Ishikawa (cell line): Measurements from ENCODE around the gene PSPC1.

Source experiments
- CEBPB ChIP-seq: IDR thresholded peaks from 2 replicates; pipeline ENCODE4 v1.6.1; 2012
- CREB1 ChIP-seq: IDR thresholded peaks from 2 replicates; pipeline ENCODE4 v1.6.1; 2012; ENCODE audit warnings: low read depth
- EGR1 ChIP-seq: IDR thresholded peaks from 2 replicates; pipeline ENCODE4 v1.6.1; 2012
- EP300 ChIP-seq: IDR thresholded peaks from 2 replicates; pipeline ENCODE4 v1.6.1; 2012; ENCODE audit warnings: borderline replicate concordance
- FOXM1 ChIP-seq: IDR thresholded peaks from 2 replicates; pipeline ENCODE4 v1.6.1; 2012; ENCODE audit warnings: low read depth, borderline replicate concordance
- MAX ChIP-seq: IDR thresholded peaks from 2 replicates; pipeline ENCODE4 v1.6.1; 2012
- NFIC ChIP-seq: IDR thresholded peaks from 2 replicates; pipeline ENCODE4 v1.6.1; 2012
- RAD21 ChIP-seq: IDR thresholded peaks from 2 replicates; pipeline ENCODE4 v1.6.1; 2012; ENCODE audit warnings: low read depth
- TAF1 ChIP-seq: IDR thresholded peaks from 2 replicates; pipeline ENCODE4 v1.6.1; 2012; ENCODE audit warnings: low read depth, mild to moderate bottlenecking
- TCF12 ChIP-seq: IDR thresholded peaks from 2 replicates; pipeline ENCODE4 v1.6.1; 2012; ENCODE audit warnings: low read depth
- TEAD4 ChIP-seq: IDR thresholded peaks from 2 replicates; pipeline ENCODE4 v1.6.1; 2012
- YY1 ChIP-seq: IDR thresholded peaks from 2 replicates; pipeline ENCODE4 v1.6.1; 2012; ENCODE audit warnings: low read depth
- ZBTB7A ChIP-seq: IDR thresholded peaks from 2 replicates; pipeline ENCODE4 v1.6.1; 2012; ENCODE audit warnings: low read depth
- TF ChIP-seq, protein P1 (sequence below): IDR thresholded peaks from 2 replicates; pipeline ENCODE4 v1.6.1; 2012
- TF ChIP-seq, protein P2 (sequence below): IDR thresholded peaks from 2 replicates; pipeline ENCODE4 v1.6.1; 2012; ENCODE audit warnings: low read depth, mild to moderate bottlenecking

Gene PSPC1

GRCh38 chr13:19664481-19665230, 118.1 kb downstream of the PSPC1 start:
- TF ChIP-seq RAD21 = no peak
- no peak for TF ChIP-seq MAX
- no peak for TF ChIP-seq EGR1

DNA sequence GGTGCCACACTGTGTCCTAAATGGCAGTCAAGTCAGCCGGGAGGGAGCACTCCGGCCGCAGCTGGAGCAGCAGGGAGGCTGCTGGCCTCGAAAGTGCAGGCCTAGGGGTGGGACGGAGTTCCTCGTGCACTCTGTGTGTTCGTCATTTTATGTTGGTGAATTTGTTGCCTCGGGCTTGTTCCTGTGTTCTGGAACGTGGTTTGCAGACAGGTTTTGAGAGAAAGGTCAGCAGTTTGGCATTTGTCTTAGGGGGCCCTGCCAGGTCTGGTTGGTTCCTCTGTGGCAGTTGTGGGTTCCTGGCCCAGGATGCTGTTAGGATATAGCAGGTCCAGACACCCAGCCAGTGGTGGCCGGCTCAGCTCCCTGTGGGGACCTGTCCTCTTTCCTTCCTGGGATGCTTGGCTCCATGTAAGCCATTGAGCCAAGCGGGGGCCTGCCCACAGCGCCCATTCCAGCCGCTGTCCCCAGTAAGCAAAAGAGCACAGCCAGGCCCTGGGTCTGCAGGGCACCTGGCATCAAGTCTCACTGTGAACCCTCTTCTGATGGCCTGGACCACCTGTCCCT, 119.2 kb downstream of the PSPC1 start:
- TF ChIP-seq, protein P1, sequence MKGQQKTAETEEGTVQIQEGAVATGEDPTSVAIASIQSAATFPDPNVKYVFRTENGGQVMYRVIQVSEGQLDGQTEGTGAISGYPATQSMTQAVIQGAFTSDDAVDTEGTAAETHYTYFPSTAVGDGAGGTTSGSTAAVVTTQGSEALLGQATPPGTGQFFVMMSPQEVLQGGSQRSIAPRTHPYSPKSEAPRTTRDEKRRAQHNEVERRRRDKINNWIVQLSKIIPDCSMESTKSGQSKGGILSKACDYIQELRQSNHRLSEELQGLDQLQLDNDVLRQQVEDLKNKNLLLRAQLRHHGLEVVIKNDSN = no peak
- TF ChIP-seq NFIC = no peak
- TF ChIP-seq ZBTB7A = no peak
- no peak for TF ChIP-seq TEAD4
- TF ChIP-seq RAD21 = no peak

DNA sequence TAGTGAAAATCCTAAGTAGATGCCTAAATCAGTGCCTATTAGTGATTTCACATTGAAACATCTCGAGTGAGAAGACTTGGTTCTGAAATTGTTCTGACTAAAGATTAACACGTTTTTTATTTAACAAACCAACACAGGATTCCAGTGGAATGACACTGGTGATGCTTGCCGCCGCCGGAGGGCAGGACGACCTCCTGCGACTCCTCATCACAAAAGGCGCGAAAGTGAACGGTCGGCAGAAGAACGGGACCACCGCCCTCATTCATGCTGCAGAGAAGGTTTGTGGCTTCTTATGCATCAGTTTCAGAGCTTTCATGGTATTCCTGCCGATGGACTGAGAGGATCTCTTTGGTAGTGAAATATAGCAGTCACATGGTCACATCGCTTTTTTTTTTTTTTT, 121.2 kb downstream of the PSPC1 start:
- TF ChIP-seq FOXM1 (no peak), TAF1 (no peak), CEBPB (no peak), NFIC (no peak), YY1 (no peak), TEAD4 (no peak), EGR1 (no peak), CREB1 (no peak), TCF12 (no peak), ZBTB7A (no peak)
- TF ChIP-seq, protein P1 = no peak
- TF ChIP-seq, protein P2, sequence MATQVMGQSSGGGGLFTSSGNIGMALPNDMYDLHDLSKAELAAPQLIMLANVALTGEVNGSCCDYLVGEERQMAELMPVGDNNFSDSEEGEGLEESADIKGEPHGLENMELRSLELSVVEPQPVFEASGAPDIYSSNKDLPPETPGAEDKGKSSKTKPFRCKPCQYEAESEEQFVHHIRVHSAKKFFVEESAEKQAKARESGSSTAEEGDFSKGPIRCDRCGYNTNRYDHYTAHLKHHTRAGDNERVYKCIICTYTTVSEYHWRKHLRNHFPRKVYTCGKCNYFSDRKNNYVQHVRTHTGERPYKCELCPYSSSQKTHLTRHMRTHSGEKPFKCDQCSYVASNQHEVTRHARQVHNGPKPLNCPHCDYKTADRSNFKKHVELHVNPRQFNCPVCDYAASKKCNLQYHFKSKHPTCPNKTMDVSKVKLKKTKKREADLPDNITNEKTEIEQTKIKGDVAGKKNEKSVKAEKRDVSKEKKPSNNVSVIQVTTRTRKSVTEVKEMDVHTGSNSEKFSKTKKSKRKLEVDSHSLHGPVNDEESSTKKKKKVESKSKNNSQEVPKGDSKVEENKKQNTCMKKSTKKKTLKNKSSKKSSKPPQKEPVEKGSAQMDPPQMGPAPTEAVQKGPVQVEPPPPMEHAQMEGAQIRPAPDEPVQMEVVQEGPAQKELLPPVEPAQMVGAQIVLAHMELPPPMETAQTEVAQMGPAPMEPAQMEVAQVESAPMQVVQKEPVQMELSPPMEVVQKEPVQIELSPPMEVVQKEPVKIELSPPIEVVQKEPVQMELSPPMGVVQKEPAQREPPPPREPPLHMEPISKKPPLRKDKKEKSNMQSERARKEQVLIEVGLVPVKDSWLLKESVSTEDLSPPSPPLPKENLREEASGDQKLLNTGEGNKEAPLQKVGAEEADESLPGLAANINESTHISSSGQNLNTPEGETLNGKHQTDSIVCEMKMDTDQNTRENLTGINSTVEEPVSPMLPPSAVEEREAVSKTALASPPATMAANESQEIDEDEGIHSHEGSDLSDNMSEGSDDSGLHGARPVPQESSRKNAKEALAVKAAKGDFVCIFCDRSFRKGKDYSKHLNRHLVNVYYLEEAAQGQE = no peak

DNA sequence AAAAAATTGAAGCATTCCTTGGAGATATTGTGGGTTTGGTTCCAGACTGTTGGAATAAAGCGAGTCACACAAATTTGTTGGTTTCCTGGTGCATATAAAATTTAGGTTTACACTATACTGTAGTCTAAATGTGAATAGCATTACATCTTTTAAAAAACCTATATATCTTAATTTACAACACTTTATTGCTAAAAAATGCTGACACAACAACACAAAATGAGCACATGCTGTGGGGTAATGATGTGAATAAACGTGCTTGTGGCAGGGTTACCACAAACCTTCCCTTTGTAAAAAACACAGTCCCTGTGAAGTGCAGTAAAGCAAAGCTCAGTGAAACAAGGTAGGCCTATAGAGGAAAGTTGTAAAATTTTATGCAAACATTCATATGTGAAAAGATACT, 121.6 kb downstream of the PSPC1 start:
- no peak for TF ChIP-seq RAD21

- TF ChIP-seq MAX = no peak
- TF ChIP-seq, protein P1 = no peak
- TF ChIP-seq ZBTB7A = no peak
- TF ChIP-seq YY1 = no peak
- TF ChIP-seq RAD21 = no peak
- TF ChIP-seq, protein P2 = no peak
- TF ChIP-seq EP300 = no peak
- no peak for TF ChIP-seq EGR1
- TF ChIP-seq CREB1 = no peak
- TF ChIP-seq CEBPB = no peak
- TF ChIP-seq FOXM1 = no peak
- TF ChIP-seq TCF12 = no peak
- no peak for TF ChIP-seq TAF1
- no peak for TF ChIP-seq NFIC
- no peak for TF ChIP-seq TEAD4
Observed at GRCh38 chr13:19658831-19659230, 123.9 kb downstream of the PSPC1 start.

GRCh38 chr13:19657872-19658591, 124.7 kb downstream of the PSPC1 start:
- TF ChIP-seq ZBTB7A = no peak
- TF ChIP-seq, protein P1 = no peak
- no peak for TF ChIP-seq EGR1
- no peak for TF ChIP-seq CEBPB
- no peak for TF ChIP-seq FOXM1
- no peak for TF ChIP-seq EP300
- TF ChIP-seq, protein P2 = no peak
- TF ChIP-seq TCF12 = no peak
